ENCODE data around the gene NEK1. TPM values are rescaled to one million over a fixed set of nuclear protein-coding genes. Genes with fewer than 3 reads are reported as not detected.

Gene NEK1
- polyA plus RNA-seq, 1 of the 3 experiments (the other 2 are of a cell fraction): 2.0 TPM

DNA sequence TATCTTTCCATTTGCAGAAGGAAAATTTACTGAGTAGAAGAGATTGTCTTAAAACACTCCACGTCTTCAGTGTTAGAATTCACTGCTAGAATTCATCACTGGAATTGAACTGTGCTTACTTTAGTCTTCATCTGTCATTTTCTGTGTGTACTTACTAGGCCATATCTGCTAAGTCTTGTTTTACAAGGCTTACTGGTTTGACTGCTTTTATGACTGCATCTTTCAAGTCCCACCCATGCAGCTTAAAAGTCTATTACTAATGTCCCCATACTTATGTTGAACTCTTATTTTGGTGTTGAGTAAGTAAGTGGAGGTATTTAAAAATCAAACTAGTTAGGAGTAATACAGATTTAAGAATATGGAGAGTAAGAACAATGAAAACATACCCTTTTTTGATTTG lies 22.6 kb upstream of the NEK1 start (continued):
- TF ChIP-seq, protein P1, sequence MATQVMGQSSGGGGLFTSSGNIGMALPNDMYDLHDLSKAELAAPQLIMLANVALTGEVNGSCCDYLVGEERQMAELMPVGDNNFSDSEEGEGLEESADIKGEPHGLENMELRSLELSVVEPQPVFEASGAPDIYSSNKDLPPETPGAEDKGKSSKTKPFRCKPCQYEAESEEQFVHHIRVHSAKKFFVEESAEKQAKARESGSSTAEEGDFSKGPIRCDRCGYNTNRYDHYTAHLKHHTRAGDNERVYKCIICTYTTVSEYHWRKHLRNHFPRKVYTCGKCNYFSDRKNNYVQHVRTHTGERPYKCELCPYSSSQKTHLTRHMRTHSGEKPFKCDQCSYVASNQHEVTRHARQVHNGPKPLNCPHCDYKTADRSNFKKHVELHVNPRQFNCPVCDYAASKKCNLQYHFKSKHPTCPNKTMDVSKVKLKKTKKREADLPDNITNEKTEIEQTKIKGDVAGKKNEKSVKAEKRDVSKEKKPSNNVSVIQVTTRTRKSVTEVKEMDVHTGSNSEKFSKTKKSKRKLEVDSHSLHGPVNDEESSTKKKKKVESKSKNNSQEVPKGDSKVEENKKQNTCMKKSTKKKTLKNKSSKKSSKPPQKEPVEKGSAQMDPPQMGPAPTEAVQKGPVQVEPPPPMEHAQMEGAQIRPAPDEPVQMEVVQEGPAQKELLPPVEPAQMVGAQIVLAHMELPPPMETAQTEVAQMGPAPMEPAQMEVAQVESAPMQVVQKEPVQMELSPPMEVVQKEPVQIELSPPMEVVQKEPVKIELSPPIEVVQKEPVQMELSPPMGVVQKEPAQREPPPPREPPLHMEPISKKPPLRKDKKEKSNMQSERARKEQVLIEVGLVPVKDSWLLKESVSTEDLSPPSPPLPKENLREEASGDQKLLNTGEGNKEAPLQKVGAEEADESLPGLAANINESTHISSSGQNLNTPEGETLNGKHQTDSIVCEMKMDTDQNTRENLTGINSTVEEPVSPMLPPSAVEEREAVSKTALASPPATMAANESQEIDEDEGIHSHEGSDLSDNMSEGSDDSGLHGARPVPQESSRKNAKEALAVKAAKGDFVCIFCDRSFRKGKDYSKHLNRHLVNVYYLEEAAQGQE (IDR thresholded peaks at IDR 0.05; ENCODE audit: low read depth, low read length): no peak
- TF ChIP-seq GABPA (IDR thresholded peaks at IDR 0.05; ENCODE audit: low read depth): no peak

DNA sequence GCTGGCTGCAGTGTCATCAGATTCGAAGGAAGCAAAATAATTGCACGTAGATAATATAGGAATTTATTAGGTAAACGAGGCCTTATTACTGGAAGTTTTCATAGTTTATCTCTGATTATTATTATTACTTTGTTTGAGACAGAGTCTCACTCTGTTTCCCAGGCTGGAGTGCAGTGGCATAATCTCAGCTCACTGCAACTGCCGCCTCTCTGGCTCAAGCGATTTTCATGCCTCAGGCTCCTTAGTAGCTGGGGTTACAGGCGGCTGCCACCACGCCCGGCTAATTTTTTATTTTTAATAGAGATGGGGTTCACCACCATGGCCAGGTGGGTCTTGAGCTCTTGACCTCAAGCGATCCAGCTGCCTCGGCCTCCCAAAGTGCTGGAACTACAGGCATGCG lies 20.5 kb upstream of the NEK1 start:
- H2AFZ ChIP-seq (ENCODE audit: low read depth): no peak overlapping the region

DNA sequence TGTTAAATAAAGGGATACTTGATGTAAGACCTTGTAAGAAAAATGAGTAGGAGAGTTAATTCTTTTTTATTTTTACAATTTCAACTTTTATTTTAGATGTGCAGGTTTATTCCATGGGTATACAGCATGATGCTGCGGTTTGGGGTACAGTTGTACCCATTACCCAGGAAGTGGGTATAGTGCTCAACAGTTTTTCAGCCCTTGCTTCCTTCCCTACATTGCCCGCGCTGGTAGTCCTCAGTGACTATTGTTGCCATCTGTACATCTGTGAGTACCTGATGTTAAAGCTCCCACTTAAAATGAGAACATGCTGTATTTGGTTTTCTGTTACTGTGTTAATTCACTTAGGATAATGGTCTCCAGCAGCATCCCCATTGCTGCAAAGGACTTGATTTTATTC lies 17.7 kb upstream of the NEK1 start:
- POLR2A ChIA-PET: no interaction called here
- CTCF ChIA-PET: interaction anchor here (1.2 to 1.4 kb wide), 2 partner anchors 17 to 180 kb away, joined by 4 to 5 read pairs; no protein-coding TSS in a partner anchor
- Histone ChIP-seq H3K4me3 (ENCODE audit: low read depth in 2 of 2, low read length in 1 of 2) (no peak overlapping the region), H3K27ac (ENCODE audit: low read depth in 2 of 2, low read length in 1 of 2) (no peak overlapping the region), H3K79me2 (ENCODE audit: insufficient read depth) (peaks cover 86% of the 10 kb centered on the region), H2AFZ (ENCODE audit: low read depth) (no peak overlapping the region), H3K36me3 (replicated peaks in 1 of 2; ENCODE audit: control insufficient read depth in 1 of 2, insufficient read depth in 2 of 2, low read length in 1 of 2) (no peaks in the 10 kb centered on the region), H3K9me3 (no peaks in the 10 kb centered on the region), H3K27me3 (ENCODE audit: insufficient read depth) (no peaks in the 10 kb centered on the region), H3K4me2 (no peak overlapping the region), H3K4me1 (ENCODE audit: control insufficient read depth in 1 of 2, insufficient read depth in 2 of 2, low read depth in 1 of 2, low read length in 1 of 2) (peaks cover 0 to 5% of the 10 kb centered on the region in 2 experiments; a peak in 2 of 4 replicates), H3K9me2 (no peaks in the 10 kb centered on the region), H3F3A (replicated peaks; ENCODE audit: insufficient read depth) (peaks cover 11% of the 10 kb centered on the region), H4K20me1 (ENCODE audit: insufficient read depth) (peaks cover 4% of the 10 kb centered on the region; the same call in 1 of the 2 replicates), H3K9ac (no peak overlapping the region)
- 95% methylated on average over 3 of the region's 3 CpGs for WGBS (ENCODE audit: low lambda C conversion rate)
- DNase-seq: no peak
- TF ChIP-seq RAD21 (IDR thresholded peaks at IDR 0.05; ENCODE audit: low read length) (no peak), SMC3 (IDR thresholded peaks at IDR 0.05; ENCODE audit: low read depth, low read length) (no peak), FOXM1 (IDR thresholded peaks at IDR 0.05; ENCODE audit: low read depth) (no peak), FOSL2 (IDR thresholded peaks at IDR 0.05; ENCODE audit: borderline replicate concordance, low read depth) (no peak), TAF1 (IDR thresholded peaks at IDR 0.05; ENCODE audit: borderline replicate concordance, low read depth, low read length) (no peak), MXI1 (IDR thresholded peaks at IDR 0.05; ENCODE audit: low read depth, low read length) (no peak)
- TF ChIP-seq, protein P2, sequence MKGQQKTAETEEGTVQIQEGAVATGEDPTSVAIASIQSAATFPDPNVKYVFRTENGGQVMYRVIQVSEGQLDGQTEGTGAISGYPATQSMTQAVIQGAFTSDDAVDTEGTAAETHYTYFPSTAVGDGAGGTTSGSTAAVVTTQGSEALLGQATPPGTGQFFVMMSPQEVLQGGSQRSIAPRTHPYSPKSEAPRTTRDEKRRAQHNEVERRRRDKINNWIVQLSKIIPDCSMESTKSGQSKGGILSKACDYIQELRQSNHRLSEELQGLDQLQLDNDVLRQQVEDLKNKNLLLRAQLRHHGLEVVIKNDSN (IDR thresholded peaks at IDR 0.05; ENCODE audit: borderline replicate concordance, low read depth): no peak
- TF ChIP-seq, protein P3, sequence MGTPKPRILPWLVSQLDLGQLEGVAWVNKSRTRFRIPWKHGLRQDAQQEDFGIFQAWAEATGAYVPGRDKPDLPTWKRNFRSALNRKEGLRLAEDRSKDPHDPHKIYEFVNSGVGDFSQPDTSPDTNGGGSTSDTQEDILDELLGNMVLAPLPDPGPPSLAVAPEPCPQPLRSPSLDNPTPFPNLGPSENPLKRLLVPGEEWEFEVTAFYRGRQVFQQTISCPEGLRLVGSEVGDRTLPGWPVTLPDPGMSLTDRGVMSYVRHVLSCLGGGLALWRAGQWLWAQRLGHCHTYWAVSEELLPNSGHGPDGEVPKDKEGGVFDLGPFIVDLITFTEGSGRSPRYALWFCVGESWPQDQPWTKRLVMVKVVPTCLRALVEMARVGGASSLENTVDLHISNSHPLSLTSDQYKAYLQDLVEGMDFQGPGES (IDR thresholded peaks at IDR 0.05; ENCODE audit: low read depth, low read length): no peak

More for the DNA sequence above, 20.5 kb upstream of the NEK1 start:
- no peak overlapping the region for H3K4me2 ChIP-seq
- H3K4me1 ChIP-seq (ENCODE audit: control insufficient read depth in 1 of 2, insufficient read depth in 2 of 2, low read depth in 1 of 2, low read length in 1 of 2): no peaks in the 10 kb centered on the region
- DNase-seq: no peak
- H3K27me3 ChIP-seq (ENCODE audit: insufficient read depth): no peaks in the 10 kb centered on the region
- H3K36me3 ChIP-seq (replicated peaks in 1 of 2; ENCODE audit: control insufficient read depth in 1 of 2, insufficient read depth in 2 of 2, low read length in 1 of 2): peaks cover 10 to 15% of the 10 kb centered on the region in 2 experiments
- no peaks in the 10 kb centered on the region for H3K9me3 ChIP-seq
- H3K9ac ChIP-seq: no peak overlapping the region
- POLR2A ChIA-PET: no interaction called here
- 94% methylated on average over 11 of the region's 11 CpGs for WGBS (ENCODE audit: low lambda C conversion rate)
- peaks cover 61% of the 10 kb centered on the region for H3K79me2 ChIP-seq (ENCODE audit: insufficient read depth)
- H3K4me3 ChIP-seq (ENCODE audit: low read depth in 2 of 2, low read length in 1 of 2): no peak overlapping the region
- TF ChIP-seq CHD2 (IDR thresholded peaks at IDR 0.05; ENCODE audit: low read length, partially characterized antibody) (no peak), RAD21 (IDR thresholded peaks at IDR 0.05; ENCODE audit: low read length) (no peak), MEF2A (IDR thresholded peaks at IDR 0.05; ENCODE audit: borderline replicate concordance, low read depth) (no peak), FOXM1 (IDR thresholded peaks at IDR 0.05; ENCODE audit: low read depth) (no peak), EZH2phosphoT487 (IDR thresholded peaks at IDR 0.05; ENCODE audit: borderline replicate concordance, low read depth) (no peak), NFIC (IDR thresholded peaks at IDR 0.05; ENCODE audit: borderline replicate concordance) (no peak), TEAD4 (IDR thresholded peaks at IDR 0.05; ENCODE audit: borderline replicate concordance, insufficient read depth) (no peak), RFX5 (IDR thresholded peaks at IDR 0.05; ENCODE audit: low read length) (no peak)
- TF ChIP-seq, protein P2 (IDR thresholded peaks at IDR 0.05; ENCODE audit: borderline replicate concordance, low read depth): no peak
- no peaks in the 10 kb centered on the region for H3K9me2 ChIP-seq
- no peaks in the 10 kb centered on the region for H4K20me1 ChIP-seq (ENCODE audit: insufficient read depth)
- no peak overlapping the region for H3K27ac ChIP-seq (ENCODE audit: low read depth in 2 of 2, low read length in 1 of 2)
- CTCF ChIA-PET: interaction anchor here (2.0 kb wide), 1 partner anchor 20 kb away, joined by 7 read pairs; the partner anchor contains the start of gene NEK1
- peaks cover 5% of the 10 kb centered on the region for H3F3A ChIP-seq (replicated peaks; ENCODE audit: insufficient read depth)
